Vagina (tissue), 2 donors: ENCODE results near the gene MARCHF9. TPM values are rescaled to one million over a fixed set of nuclear protein-coding genes. Genes with fewer than 3 reads are reported as not detected.

ENCODE experiments used
- DNase-seq, 2 donors: peaks; one replicate each; pipeline ENCODE4 v3.0.0-alpha.2; 2017; ENCODE audit errors: extremely low spot score in 2 of 2
- H3K27ac ChIP-seq: fragments of 200-600 bp; sonication (generic); one replicate; pipeline ENCODE4 v1.5.1; 2019
- H3K27me3 ChIP-seq: fragments of 200-600 bp; sonication (generic); one replicate; pipeline ENCODE4 v1.5.1; 2019
- H3K36me3 ChIP-seq, 2 donors: fragments of 200-600 bp; sonication (generic); one replicate each; pipeline ENCODE4 v1.5.1; 2017 to 2019
- H3K4me1 ChIP-seq: fragments of 200-600 bp; sonication (generic); one replicate; pipeline ENCODE4 v1.5.1; 2019
- H3K4me3 ChIP-seq, 2 donors: fragments of 200-600 bp; sonication (generic); 1 replicate in 1 of 2; 2 replicates in 1 of 2; pipeline ENCODE4 v1.5.1; 2016 to 2019
- H3K9me3 ChIP-seq: fragments of 200-600 bp; sonication (generic); one replicate; pipeline ENCODE4 v1.5.1; 2019
- CTCF ChIP-seq, 3 experiments: fragments of 450-650 bp in 2 of 3; fragments of 200-600 bp in 1 of 3; sonication (generic) in 1 of 3; IDR thresholded peaks; one replicate each; pipeline ENCODE4 v1.5.1; 2017 to 2019; ENCODE audit warnings: antibody characterized with exemption in 3 of 3, mild to moderate bottlenecking in 2 of 3, moderate library complexity in 2 of 3
- POLR2A ChIP-seq, 2 donors: fragments of 450-650 bp; IDR thresholded peaks; one replicate each; pipeline ENCODE4 v1.6.1; 2017; ENCODE audit warnings: antibody characterized with exemption in 2 of 2, mild to moderate bottlenecking in 2 of 2, moderate library complexity in 2 of 2
- POLR2AphosphoS5 ChIP-seq, 2 donors: sonication (generic); formaldehyde crosslinking; IDR thresholded peaks; one replicate each; pipeline ENCODE4 v1.9.0; 2017; ENCODE audit warnings: antibody characterized with exemption in 2 of 2, mild to moderate bottlenecking in 2 of 2, low read depth in 1 of 2; ENCODE audit not compliant: insufficient read depth in 1 of 2
- intact Hi-C: fragments of 100-400 bp; cut with DNase I; formaldehyde crosslinking; loops from one replicate; pipeline ENCODE4 v1.15.1; 2023
- total RNA-seq: library from RNA; depleted of rRNA; stranded (reverse); fragments of >200 nt; gene quantifications from one replicate; pipeline ENCODE4 v1.2.3, GENCODE V29; 2016

Gene MARCHF9
- total RNA-seq, 1 donor from 2014 or later: 8.3 TPM

- Histone ChIP-seq H3K9me3 (no peaks in the 10 kb centered on the region), H3K4me3 (no peak overlapping the region), H3K27ac (no peak overlapping the region), H3K4me1 (peaks cover 21% of the 10 kb centered on the region), H3K36me3 (no peaks in the 10 kb centered on the region), H3K27me3 (no peaks in the 10 kb centered on the region)
- intact Hi-C loops: loop anchor here (10.0 kb wide), 1 partner anchor 59 kb away; no protein-coding TSS in a partner anchor
- DNase-seq: no peak
- TF ChIP-seq CTCF (IDR thresholded peaks at IDR 0.05) (no peak), POLR2A (IDR thresholded peaks at IDR 0.05) (no peak), POLR2AphosphoS5 (IDR thresholded peaks at IDR 0.05; ENCODE audit: insufficient read depth in 1 of 2, low read depth in 1 of 2) (no peak)
Observed at GRCh38 chr12:57775563-57776246, 20.8 kb downstream of the MARCHF9 start.

DNA sequence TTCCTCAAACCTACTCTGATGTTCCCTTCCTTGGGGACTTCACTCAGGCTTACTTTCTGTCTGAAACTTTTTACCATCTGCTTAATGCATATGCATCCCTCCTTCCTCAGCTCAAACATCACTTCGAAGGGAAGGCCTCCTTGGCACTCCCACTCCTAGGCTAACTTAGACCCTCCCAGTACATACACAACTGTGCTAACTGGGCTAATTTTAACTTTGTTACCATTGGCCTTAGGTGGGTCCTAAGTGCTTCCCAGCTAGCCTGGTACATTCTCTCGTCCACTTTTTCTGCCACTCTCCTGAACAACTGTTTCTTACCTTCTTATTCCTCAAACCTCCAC is 21.3 kb downstream of the MARCHF9 start:
- Histone ChIP-seq H3K36me3 (no peaks in the 10 kb centered on the region), H3K27ac (no peak overlapping the region), H3K4me3 (no peak overlapping the region), H3K27me3 (no peaks in the 10 kb centered on the region), H3K4me1 (peaks cover 16% of the 10 kb centered on the region), H3K9me3 (no peaks in the 10 kb centered on the region)
- no peak for TF ChIP-seq POLR2AphosphoS5 (IDR thresholded peaks at IDR 0.05; ENCODE audit: insufficient read depth in 1 of 2, low read depth in 1 of 2)
- TF ChIP-seq POLR2A (IDR thresholded peaks at IDR 0.05): no peak
- no peak for TF ChIP-seq CTCF (IDR thresholded peaks at IDR 0.05)
- DNase-seq: no peak
- intact Hi-C loops: loop anchor here (10.0 kb wide), 1 partner anchor 59 kb away; no protein-coding TSS in a partner anchor

GRCh38 chr12:57777367-57777766 is 22.5 kb downstream of the MARCHF9 start:
- Histone ChIP-seq H3K4me3 (no peak overlapping the region), H3K4me1 (peaks cover 19% of the 10 kb centered on the region), H3K36me3 (no peaks in the 10 kb centered on the region), H3K27ac (no peak overlapping the region), H3K27me3 (no peaks in the 10 kb centered on the region), H3K9me3 (no peaks in the 10 kb centered on the region)
- DNase-seq: no peak
- intact Hi-C loops: loop anchor here (10.0 kb wide), 1 partner anchor 57 kb away; no protein-coding TSS in a partner anchor
- TF ChIP-seq POLR2AphosphoS5 (IDR thresholded peaks at IDR 0.05; ENCODE audit: insufficient read depth in 1 of 2, low read depth in 1 of 2): no peak
- no peak for TF ChIP-seq CTCF (IDR thresholded peaks at IDR 0.05)
- no peak for TF ChIP-seq POLR2A (IDR thresholded peaks at IDR 0.05)

- no peak overlapping the region for H3K4me3 ChIP-seq
- no peaks in the 10 kb centered on the region for H3K27me3 ChIP-seq
- peaks cover 16% of the 10 kb centered on the region for H3K4me1 ChIP-seq
- DNase-seq: no peak
- H3K27ac ChIP-seq: no peak overlapping the region
- no peaks in the 10 kb centered on the region for H3K9me3 ChIP-seq
- H3K36me3 ChIP-seq: no peaks in the 10 kb centered on the region
- intact Hi-C loops: loop anchor here (10.0 kb wide), 1 partner anchor 57 kb away; no protein-coding TSS in a partner anchor
- no peak for TF ChIP-seq POLR2AphosphoS5 (IDR thresholded peaks at IDR 0.05; ENCODE audit: insufficient read depth in 1 of 2, low read depth in 1 of 2)
- no peak for TF ChIP-seq CTCF (IDR thresholded peaks at IDR 0.05)
- no peak for TF ChIP-seq POLR2A (IDR thresholded peaks at IDR 0.05)
Observed at GRCh38 chr12:57777911-57778310, 23.0 kb downstream of the MARCHF9 start.

- H3K9me3 ChIP-seq: no peaks in the 10 kb centered on the region
- TF ChIP-seq CTCF (IDR thresholded peaks at IDR 0.05): no peak
- no peak for DNase-seq
- no peak overlapping the region for H3K27ac ChIP-seq
- peaks cover 21% of the 10 kb centered on the region for H3K4me1 ChIP-seq
- intact Hi-C loops: loop anchor here (10.0 kb wide), 1 partner anchor 55 kb away; no protein-coding TSS in a partner anchor
- H3K36me3 ChIP-seq: no peaks in the 10 kb centered on the region
- H3K4me3 ChIP-seq: no peak overlapping the region
- H3K27me3 ChIP-seq: no peaks in the 10 kb centered on the region
Observed at GRCh38 chr12:57779736-57780135, 24.8 kb downstream of the MARCHF9 start.
